CD4-positive, CD25-positive, alpha-beta regulatory T cell (primary cell): ENCODE results near the gene TFEB. TPM values are rescaled to one million over a fixed set of nuclear protein-coding genes. Genes with fewer than 3 reads are reported as not detected.
A peak's percentile ranks its signal among the peaks of the same experiment; 100 is the strongest.

Experiments
- ATAC-seq, 2 donors: fragments of 150-1000 bp; cut with Tn5 transposase; one replicate each; pipeline ENCODE4 v1.10.0; 2021; ENCODE audit warnings: low read depth in 2 of 2, moderate number of reproducible peaks in 2 of 2, moderate library complexity in 1 of 2
- DNase-seq, 3 donors: peaks; one replicate each; pipeline versions ENCODE4 v3.0.0 to v3.0.0-alpha.2; 2012 to 2022; ENCODE audit warnings: mixed read lengths in 1 of 3
- H3K27ac ChIP-seq: one replicate; pipeline ENCODE4 v1.7.0; 2013; ENCODE audit warnings: mild to moderate bottlenecking, low read length; ENCODE audit not compliant: insufficient read depth, poor library complexity, severe bottlenecking
- H3K27me3 ChIP-seq: one replicate; pipeline ENCODE4 v1.7.0; 2013; ENCODE audit warnings: low read length; ENCODE audit not compliant: control insufficient read depth, insufficient read depth
- H3K36me3 ChIP-seq: one replicate; pipeline ENCODE4 v1.7.0; 2013; ENCODE audit warnings: mild to moderate bottlenecking, low read length, moderate library complexity; ENCODE audit not compliant: control insufficient read depth, insufficient read depth
- H3K4me1 ChIP-seq: 2 replicates; pipeline ENCODE4 v1.7.0; 2013; ENCODE audit warnings: mild to moderate bottlenecking, low read length; ENCODE audit not compliant: insufficient read depth, control insufficient read depth, poor library complexity, severe bottlenecking
- H3K4me3 ChIP-seq: one replicate; pipeline ENCODE4 v1.7.0; 2013; ENCODE audit warnings: low read depth, mild to moderate bottlenecking, low read length, moderate library complexity
- H3K9me3 ChIP-seq, 2 experiments: 1 replicate in 1 of 2; 2 replicates in 1 of 2; pipeline ENCODE4 v1.7.0; 2013; ENCODE audit warnings: low read length in 2 of 2, mild to moderate bottlenecking in 1 of 2, moderate library complexity in 1 of 2; ENCODE audit not compliant: control insufficient read depth in 2 of 2
- H3K27ac Mint-ChIP-seq, 3 donors: one replicate each; pipeline ENCODE4 v1.8.0; 2020 to 2022; ENCODE audit warnings: mild to moderate bottlenecking in 3 of 3, mixed read lengths in 3 of 3, moderate library complexity in 2 of 3
- H3K27me3 Mint-ChIP-seq: one replicate; pipeline ENCODE4 v1.8.0; 2022; ENCODE audit warnings: mild to moderate bottlenecking, mixed read lengths
- H3K36me3 Mint-ChIP-seq: one replicate; pipeline ENCODE4 v1.8.0; 2020; ENCODE audit warnings: mixed read lengths
- H3K4me1 Mint-ChIP-seq, 4 donors: one replicate each; pipeline ENCODE4 v1.8.0; 2020 to 2022; ENCODE audit warnings: mixed read lengths in 4 of 4, mild to moderate bottlenecking in 1 of 4
- H3K4me3 Mint-ChIP-seq, 4 donors: one replicate each; pipeline ENCODE4 v1.8.0; 2020 to 2022; ENCODE audit warnings: mild to moderate bottlenecking in 4 of 4, mixed read lengths in 4 of 4, moderate library complexity in 3 of 4
- H3K9me3 Mint-ChIP-seq, 7 donors: one replicate each; pipeline ENCODE4 v1.8.0; 2020 to 2022; ENCODE audit warnings: mixed read lengths in 7 of 7, mild to moderate bottlenecking in 3 of 7, moderate library complexity in 2 of 7
- polyA plus RNA-seq, 4 donors: library from polyadenylated mRNA; unstranded; fragments of 300-500 nt; fragmentation: Illumina TruSeq; gene quantifications; one replicate each; pipeline ENCODE4 v1.2.3, GENCODE V29; 2021
- total RNA-seq: library from RNA; stranded (reverse); gene quantifications from one replicate; pipeline ENCODE4 v1.2.3, GENCODE V29; 2022

The TFEB gene
- total and polyA plus RNA-seq, 5 donors from 2014 or later = 8.0 to 26.7 (median 9.4) TPM

- Mint-ChIP-seq H3K4me1 (peaks cover 0 to 2% (median 0%) of the 10 kb centered on the region in 4 donors), H3K27me3 (peaks cover 4% of the 10 kb centered on the region), H3K9me3 (peaks cover 0 to 2% (median 0%) of the 10 kb centered on the region in 7 donors), H3K36me3 (no peaks in the 10 kb centered on the region), H3K4me3 (no peak within 1 kb of the TSS), H3K27ac (peak within 1 kb of the TSS in 1 of 3 donors; percentile 27)
- Histone ChIP-seq H3K36me3 (no peaks in the 10 kb centered on the region), H3K4me3 (no peak within 1 kb of the TSS), H3K4me1 (no peaks in the 10 kb centered on the region), H3K27me3 (no peaks in the 10 kb centered on the region), H3K9me3 (no peaks in the 10 kb centered on the region), H3K27ac (no peak within 1 kb of the TSS)
- DNase-seq = no peak
- ATAC-seq = no peak
Measured at GRCh38 chr6:41747256-41748101, 12.1 kb upstream of the TFEB start, which contains the start of gene PGC. Gene PGC (minus strand): TSS chr6:41747397. CDS start chr6:41747334, 63 bp downstream.

DNA sequence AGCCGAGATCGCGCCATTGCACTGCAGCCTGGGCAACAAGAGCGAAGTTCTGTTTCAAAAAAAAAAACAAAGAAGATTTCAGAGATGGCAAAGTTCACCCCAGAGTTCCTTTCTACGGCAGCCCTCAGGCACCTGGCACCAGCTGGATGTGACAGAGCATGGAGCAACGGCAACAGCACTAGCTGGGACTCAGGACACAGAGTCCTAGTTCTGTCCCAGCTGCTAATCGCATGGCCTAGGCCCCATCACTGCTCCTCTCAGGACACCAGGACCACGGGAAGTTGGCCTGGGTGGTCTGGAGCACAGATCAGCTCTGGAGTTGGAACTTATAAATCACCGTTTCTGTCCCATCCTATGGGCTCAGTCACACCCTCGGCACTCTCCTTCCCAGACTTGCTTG lies 10.7 kb upstream of the TFEB start:
- Histone ChIP-seq H3K36me3 (no peaks in the 10 kb centered on the region), H3K27me3 (no peaks in the 10 kb centered on the region), H3K4me1 (no peaks in the 10 kb centered on the region), H3K9me3 (no peaks in the 10 kb centered on the region), H3K27ac (no peak overlapping the region), H3K4me3 (no peak overlapping the region)
- Mint-ChIP-seq H3K36me3 (no peaks in the 10 kb centered on the region), H3K4me3 (no peak overlapping the region), H3K27me3 (peaks cover 4% of the 10 kb centered on the region), H3K4me1 (peaks cover 0 to 2% (median 0%) of the 10 kb centered on the region in 4 donors), H3K9me3 (peaks cover 0 to 2% (median 0%) of the 10 kb centered on the region in 7 donors), H3K27ac (no peak overlapping the region)
- DNase-seq = no peak
- no peak for ATAC-seq

- H3K4me3 Mint-ChIP-seq = no peak overlapping the region
- H3K4me1 Mint-ChIP-seq = peaks cover 0 to 2% (median 0%) of the 10 kb centered on the region in 4 donors
- H3K27me3 Mint-ChIP-seq = no peaks in the 10 kb centered on the region
- H3K36me3 ChIP-seq = no peaks in the 10 kb centered on the region
- ATAC-seq = no peak
- no peaks in the 10 kb centered on the region for H3K36me3 Mint-ChIP-seq
- no peak overlapping the region for H3K27ac ChIP-seq
- DNase-seq = no peak
- no peaks in the 10 kb centered on the region for H3K27me3 ChIP-seq
- H3K4me1 ChIP-seq = no peaks in the 10 kb centered on the region
- H3K27ac Mint-ChIP-seq = peak overlapping the region in 1 of 3 donors; percentile 55
- peaks cover 0 to 2% (median 0%) of the 10 kb centered on the region in 7 donors for H3K9me3 Mint-ChIP-seq
- H3K4me3 ChIP-seq = no peak overlapping the region
- no peaks in the 10 kb centered on the region for H3K9me3 ChIP-seq
Measured at GRCh38 chr6:41744236-41744787, 8.9 kb upstream of the TFEB start.

DNA sequence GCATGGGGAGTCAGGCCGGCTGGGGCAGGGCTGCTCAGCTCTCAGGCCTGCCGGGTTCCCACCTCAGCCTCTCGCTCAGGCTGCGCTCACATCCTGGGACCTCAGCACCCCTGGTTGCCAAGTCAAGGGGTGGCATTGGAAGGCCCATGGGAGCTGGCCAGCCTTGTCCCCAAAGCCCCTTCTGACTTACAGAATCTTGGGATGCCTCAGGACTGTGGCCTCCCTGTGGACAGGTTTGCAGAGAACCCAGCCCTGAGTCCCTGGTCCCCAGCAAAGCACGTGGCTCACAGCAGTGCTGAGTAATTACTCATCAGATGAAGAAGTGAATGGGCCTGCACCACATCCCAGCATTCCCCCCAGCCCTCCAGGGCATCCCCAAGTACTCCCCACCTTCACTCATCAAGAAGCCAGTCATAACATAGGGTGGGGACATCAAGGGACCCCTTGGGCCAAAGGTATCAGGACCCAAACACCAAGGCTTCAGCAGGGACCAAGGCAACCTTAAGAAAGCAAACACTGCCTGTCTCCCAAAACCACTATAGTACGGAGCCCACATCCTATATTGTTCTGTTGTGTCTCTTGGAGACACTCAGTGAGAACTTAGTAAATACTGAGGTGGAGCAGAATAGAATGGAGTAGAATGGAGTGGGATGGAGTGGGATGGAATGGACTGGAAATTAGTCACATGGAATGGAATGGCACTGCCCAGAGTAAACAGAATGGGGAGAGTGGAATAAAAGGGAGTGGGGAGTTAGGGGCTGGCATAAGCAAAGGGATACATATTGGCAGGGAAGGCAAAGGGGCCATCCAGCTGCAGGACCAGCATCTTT lies 8.2 kb upstream of the TFEB start:
- Mint-ChIP-seq H3K4me3 (no peak overlapping the region), H3K36me3 (no peaks in the 10 kb centered on the region), H3K27me3 (no peaks in the 10 kb centered on the region), H3K4me1 (peaks cover 0 to 2% (median 0%) of the 10 kb centered on the region in 4 donors), H3K9me3 (peaks cover 0 to 2% (median 0%) of the 10 kb centered on the region in 7 donors), H3K27ac (peak overlapping the region in 1 of 3 donors; percentile 55)
- DNase-seq = no peak
- no peaks in the 10 kb centered on the region for H3K36me3 ChIP-seq
- no peaks in the 10 kb centered on the region for H3K27me3 ChIP-seq
- H3K9me3 ChIP-seq = no peaks in the 10 kb centered on the region
- ATAC-seq = no peak
- H3K4me3 ChIP-seq = no peak overlapping the region
- no peaks in the 10 kb centered on the region for H3K4me1 ChIP-seq
- H3K27ac ChIP-seq = no peak overlapping the region

DNA sequence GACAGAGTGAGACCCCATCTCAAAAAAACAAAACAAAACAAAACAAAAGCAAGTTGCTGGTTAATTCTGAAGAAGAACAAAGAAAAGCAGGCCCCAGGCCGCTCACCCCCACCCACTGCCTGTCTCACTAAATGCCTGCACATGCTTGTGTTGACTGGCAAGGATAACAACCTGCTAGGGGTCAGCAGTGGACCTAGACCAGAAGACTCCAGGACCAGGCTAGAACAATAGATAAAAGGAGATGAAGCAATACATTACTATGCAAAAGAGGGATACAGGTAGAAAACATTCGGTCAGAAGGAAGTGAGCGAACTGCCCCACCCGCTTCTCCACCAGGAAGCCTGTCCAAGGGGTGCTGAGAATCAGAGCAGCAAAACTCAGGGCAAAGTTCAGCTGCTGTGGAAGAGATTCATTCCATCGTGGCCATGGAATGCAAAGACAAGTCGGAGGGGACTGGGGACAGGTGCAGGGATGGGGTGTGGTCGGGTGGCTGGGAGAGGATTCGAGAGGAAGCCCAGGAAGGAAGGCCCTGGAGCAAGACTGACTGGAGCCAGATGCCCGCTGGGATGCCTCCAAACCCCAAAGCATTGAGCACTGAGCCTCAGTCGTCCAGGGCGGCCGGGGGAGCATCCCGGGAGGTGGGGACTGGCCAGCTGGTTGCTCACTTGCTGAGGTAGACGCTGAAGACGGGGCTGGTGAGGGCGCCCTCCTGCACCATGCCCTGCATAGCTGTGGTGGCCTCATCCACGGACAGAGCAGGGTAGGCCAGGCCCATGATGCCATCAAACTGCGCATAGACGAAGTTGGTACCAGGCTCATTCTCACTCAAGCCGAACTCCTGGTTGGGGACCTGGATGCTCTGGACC lies 6.5 kb upstream of the TFEB start:
- DNase-seq (no peak), ATAC-seq (no peak)
- Histone ChIP-seq H3K36me3 (no peaks in the 10 kb centered on the region), H3K27ac (no peak overlapping the region), H3K4me3 (no peak overlapping the region), H3K4me1 (no peaks in the 10 kb centered on the region), H3K9me3 (no peaks in the 10 kb centered on the region), H3K27me3 (no peaks in the 10 kb centered on the region)
- H3K4me3 Mint-ChIP-seq = no peak overlapping the region
- H3K36me3 Mint-ChIP-seq = no peaks in the 10 kb centered on the region
- H3K27ac Mint-ChIP-seq = no peak overlapping the region
- H3K9me3 Mint-ChIP-seq = no peaks in the 10 kb centered on the region
- H3K4me1 Mint-ChIP-seq = peaks cover 0 to 2% (median 0%) of the 10 kb centered on the region in 4 donors
- no peaks in the 10 kb centered on the region for H3K27me3 Mint-ChIP-seq

GRCh38 chr6:41740366-41741162 lies 5.2 kb upstream of the TFEB start:
- no peak for DNase-seq
- no peak overlapping the region for H3K4me3 Mint-ChIP-seq
- no peak overlapping the region for H3K27ac Mint-ChIP-seq
- Histone ChIP-seq H3K4me1 (peaks cover 3% of the 10 kb centered on the region), H3K9me3 (no peaks in the 10 kb centered on the region), H3K36me3 (no peaks in the 10 kb centered on the region), H3K27me3 (no peaks in the 10 kb centered on the region), H3K4me3 (no peak overlapping the region), H3K27ac (no peak overlapping the region)
- no peaks in the 10 kb centered on the region for H3K36me3 Mint-ChIP-seq
- H3K27me3 Mint-ChIP-seq = no peaks in the 10 kb centered on the region
- H3K9me3 Mint-ChIP-seq = no peaks in the 10 kb centered on the region
- H3K4me1 Mint-ChIP-seq = peaks cover 0 to 7% (median 1%) of the 10 kb centered on the region in 4 donors
- ATAC-seq = no peak
